Measurements from ENCODE around the gene CEP72.
"Not testable (repeated sequence)": the region's sequence is repeated elsewhere in the genome, so short reads cannot be mapped to it uniquely, and the experiment has no call there.

CEP72 gene, protein sequence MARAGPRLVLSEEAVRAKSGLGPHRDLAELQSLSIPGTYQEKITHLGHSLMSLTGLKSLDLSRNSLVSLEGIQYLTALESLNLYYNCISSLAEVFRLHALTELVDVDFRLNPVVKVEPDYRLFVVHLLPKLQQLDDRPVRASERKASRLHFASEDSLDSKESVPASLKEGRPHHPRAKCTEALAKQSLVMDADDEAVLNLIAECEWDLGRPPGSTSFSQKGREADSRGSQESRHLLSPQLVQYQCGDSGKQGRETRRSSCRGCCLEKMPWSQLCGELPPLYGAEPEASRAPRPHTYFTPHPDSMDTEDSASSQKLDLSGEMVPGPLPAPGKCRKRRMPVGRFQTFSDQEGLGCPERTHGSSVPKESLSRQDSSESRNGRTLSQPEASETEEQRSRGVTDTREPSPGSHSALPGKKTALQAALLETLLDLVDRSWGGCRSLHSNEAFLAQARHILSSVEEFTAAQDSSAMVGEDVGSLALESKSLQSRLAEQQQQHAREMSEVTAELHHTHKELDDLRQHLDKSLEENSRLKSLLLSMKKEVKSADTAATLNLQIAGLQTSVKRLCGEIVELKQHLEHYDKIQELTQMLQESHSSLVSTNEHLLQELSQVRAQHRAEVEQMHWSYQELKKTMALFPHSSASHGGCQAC

GRCh38 chr5:611731-612486, at the start of gene CEP72:
TSS of gene CEP72 (plus strand) at chr5:612340. CDS start at chr5:612362, 22 bp downstream.
- DNase-seq (ENCODE audit: low read depth), result peak; percentile 91

DNA sequence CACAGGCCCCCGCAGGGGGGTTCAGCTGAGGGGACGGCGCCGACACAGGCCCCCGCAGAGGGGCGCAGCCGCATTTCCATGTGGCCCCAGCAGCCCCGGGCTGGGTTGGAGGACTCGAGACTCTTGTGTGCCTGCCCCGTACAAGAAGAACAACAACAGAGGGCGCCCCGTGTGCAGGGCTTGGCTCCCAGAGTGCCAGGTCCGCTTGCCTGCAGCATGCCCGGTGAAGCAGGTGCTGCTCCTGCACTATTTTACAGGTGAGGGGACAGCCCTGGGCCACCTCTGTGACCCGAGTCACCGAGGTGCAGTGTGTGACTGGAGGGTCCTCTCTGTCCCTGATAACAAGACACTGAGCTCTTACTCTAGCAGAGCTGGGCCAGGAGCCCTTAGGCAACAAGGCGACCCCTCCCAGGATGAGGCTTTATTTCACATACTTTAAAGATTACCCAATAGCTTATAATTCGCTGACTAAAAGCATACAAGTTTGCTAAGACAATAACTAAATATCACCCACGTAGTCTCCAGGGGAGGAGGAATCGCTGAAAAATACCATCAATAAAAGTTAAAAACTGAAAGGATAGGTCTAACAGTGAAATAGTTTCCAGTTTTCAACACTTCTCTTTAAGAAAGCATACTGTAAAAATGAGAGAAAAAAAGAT, 46.2 kb upstream of the CEP72 start:
- DNase-seq (ENCODE audit: low read depth), result no peak

GRCh38 chr5:566636-567309, 45.4 kb upstream of the CEP72 start:
- DNase-seq (ENCODE audit: low read depth), result no peak

DNA sequence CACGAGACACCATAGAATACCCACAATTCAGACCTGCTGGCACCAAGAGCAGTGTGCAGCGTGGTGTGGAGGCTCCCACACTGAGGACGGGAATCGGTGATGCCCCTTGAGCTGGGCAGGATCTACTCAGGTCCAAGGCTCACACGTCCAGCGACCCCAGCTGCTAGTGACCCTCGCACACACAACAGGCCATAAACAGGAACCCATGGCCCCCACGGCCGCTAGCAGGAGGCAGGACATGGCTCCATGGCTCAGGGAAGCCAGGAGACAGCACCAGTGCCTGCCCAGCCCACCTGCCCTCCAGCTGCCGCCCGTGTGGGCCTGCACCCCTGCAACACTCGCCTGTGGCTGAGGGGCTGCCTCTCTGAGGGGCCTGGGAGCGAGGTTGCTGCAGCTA, 44.5 kb upstream of the CEP72 start:
- no peak for DNase-seq (ENCODE audit: low read depth)

DNA sequence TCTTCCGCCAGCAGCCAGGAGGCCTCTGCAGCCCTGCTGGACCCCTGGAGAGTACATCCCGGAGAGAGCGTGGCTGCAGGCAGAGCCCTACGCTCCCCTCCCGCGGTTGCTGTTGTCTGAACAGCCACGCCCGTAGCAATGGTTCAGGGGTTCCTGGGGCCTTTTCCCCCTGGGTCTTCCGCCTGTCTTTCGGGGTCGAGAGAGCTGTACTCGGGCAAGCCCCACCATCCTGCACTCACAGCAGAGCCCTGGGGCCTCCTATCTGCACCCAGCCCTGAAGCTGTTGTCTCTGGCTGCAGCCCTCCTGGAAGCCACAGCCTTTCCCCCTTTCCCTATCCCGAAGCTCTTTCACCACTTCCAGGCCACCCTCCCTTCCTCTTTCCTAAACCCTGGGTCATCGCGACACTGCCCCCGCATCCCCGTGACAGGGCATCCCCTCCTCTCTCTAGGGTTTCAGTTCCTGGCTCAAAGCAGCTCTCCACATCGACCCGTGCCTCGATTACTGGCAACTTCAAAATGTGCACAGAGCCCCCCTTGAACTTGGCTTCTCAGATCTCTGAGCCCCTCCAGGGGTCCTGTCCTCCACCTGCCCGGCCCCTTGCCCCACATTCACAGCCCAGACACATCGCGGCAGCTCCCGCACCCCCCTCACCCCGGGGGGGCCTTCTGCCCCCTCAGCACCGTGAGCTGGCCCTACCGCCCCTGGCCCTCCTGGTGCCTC, 43.9 kb upstream of the CEP72 start:
- no peak for DNase-seq (ENCODE audit: low read depth)

GRCh38 chr5:568809-569208, 43.3 kb upstream of the CEP72 start:
- DNase-seq (ENCODE audit: low read depth), result no peak

DNA sequence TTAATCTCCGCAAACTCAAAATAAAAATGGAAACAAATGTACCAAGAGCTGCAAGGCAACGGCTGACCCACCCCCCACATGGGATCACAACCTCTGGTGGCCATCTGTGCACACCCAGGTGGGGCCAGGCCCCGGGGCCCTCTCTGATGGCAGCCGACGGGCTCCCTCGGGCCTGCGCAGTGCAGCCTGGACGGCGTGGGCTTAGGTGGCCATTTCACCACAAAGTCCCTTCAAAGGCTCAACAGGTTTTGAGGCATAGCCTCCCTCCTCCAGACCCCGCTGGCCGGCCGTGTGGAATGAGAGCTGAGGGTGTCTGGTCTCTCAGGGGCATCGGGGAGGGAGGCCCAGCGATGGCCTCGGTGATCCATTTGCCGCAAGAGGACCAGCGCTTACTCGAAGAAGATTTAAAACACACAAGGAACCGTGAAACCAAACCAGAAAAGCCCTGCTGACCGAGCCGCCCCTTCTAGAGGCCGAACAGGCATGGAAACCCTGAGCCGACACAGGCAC, 42.7 kb upstream of the CEP72 start:
- DNase-seq (ENCODE audit: low read depth), result no peak

GRCh38 chr5:569868-570361, 42.2 kb upstream of the CEP72 start:
- no peak for DNase-seq (ENCODE audit: low read depth)

DNA sequence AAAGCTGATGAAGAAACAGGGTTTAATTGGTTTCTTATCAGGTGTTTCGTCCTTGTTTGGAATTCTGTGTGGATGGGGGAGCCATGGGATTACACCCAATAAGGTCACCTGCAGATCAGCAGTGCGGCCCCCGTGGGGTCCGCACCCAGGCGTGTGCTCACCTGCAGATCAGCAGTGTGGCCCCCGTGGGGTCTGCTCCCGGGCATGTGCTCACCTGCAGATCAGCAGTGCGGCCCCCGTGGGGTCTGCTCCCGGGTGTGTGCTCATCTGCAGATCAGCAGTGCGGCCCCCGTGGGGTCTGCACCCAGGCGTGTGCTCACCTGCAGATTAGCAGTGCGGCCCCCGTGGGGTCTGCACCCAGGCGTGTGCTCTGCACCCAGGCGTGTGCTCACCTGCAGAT, 41.7 kb upstream of the CEP72 start:
- no peak for DNase-seq (ENCODE audit: low read depth)

DNA sequence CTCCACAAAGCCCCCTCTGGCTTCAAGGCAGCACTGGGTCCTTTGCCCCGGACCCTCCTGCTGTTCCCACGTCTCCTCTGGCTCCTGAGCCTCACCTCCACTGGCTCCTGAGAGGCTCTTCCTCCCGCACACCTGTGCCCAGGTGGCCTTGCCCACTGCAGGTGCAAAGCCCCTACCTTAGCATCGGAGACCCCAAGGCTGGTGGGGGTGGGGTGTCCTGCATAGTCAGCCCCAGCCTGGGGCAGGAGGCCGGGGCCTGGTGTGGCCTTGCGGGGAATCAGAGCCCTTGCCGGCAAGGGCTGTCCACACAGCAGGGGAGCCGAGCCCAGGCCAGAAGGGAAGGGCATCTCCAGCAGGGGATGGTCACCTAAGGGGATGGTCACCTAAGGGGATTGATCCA, 41.3 kb upstream of the CEP72 start:
- DNase-seq (ENCODE audit: low read depth), result no peak

- DNase-seq (ENCODE audit: low read depth), result no peak
Measured at GRCh38 chr5:571791-572190, 40.3 kb upstream of the CEP72 start.

DNA sequence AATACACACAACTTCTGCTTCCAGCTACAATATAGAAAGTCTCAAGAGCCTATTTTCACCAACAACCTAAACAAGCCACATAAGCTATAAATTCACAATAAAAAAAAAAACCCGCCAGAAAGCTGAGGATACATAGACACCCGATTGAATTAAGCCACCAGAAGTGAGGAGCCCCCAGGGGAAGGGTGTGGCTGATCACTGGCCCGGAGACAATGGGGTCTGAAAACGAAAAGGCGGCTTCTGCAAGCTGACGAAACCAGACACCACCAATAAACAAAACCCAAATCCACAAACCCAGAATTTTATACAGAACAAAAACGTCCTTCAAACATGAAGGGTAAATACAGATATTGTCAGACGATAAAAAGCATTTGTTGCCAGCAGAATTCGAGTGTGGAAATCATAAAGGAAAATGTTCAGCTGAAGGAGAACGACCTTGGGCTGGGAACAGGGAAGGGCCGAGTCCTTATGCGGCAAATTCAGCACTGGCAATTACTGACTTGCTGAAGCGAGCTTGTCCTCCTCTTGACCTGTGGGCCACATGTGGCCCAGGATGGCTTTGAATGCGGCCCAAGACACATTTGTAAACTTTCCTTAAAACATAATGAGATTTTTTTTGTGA, 39.6 kb upstream of the CEP72 start:
- no peak for DNase-seq (ENCODE audit: low read depth)

DNA sequence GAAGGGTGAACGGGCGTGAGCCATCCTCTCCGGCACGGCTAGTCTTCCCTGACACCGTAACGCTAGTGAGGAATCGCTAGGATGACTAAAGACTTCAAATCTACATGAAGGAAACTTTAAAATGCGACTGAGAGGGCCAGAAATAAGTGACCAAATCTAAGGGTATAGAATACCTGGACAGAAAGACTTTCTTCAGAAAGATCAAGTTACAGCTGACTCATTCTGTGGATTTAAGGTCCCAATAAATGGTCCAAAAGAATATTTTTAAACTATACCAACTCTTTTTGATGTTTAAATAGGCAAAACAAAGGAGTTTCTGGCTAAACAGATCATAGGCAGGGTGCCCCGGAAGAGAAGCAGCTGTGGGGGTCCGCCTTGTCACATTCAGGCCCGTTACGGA, 38.9 kb upstream of the CEP72 start:
- DNase-seq (ENCODE audit: low read depth), result no peak

GRCh38 chr5:573976-574375, 38.2 kb upstream of the CEP72 start:
- DNase-seq (ENCODE audit: low read depth), result no peak

- no peak for DNase-seq (ENCODE audit: low read depth)
Measured at GRCh38 chr5:574906-575305, 37.2 kb upstream of the CEP72 start.

DNA sequence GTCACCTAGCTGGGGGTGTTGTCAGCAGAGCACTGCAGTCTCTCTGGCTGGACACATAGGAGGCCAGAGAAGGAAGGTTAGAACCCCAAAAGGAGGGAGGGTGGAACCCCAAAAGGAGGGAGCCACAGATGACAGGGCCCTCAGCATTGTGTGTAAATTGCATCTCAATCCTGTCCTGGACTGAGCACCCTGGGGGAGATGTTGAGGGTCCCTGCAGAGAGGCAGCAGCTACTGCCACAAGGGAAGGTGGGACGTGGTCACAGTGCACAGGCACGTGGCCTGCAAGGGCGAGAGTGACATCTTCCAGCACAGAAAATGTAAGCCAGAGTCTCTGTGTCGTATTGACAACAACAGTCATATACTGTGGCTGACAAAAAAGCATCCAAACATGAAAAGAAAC, 36.5 kb upstream of the CEP72 start:
- no peak for DNase-seq (ENCODE audit: low read depth)

DNA sequence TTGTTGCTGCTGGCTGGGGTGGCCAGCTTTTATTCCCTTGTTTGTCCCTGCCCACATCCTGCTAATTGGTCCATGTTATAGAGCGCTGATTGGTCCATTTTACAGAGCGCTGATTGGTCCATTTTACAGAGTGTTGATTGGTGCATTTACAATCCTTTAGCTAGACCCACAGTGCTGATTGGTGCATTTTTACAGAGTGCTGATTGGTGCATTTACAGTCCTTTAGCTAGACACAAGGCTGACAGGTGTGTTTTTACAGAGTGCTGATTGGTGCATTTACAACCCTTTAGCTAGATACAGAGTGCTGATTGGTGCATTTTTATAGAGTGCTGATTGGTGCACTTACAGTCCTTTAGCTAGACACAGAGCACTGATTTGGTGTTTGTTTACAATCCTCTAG, 34.9 kb upstream of the CEP72 start:
- DNase-seq (ENCODE audit: low read depth), result not testable (repeated sequence)

DNA sequence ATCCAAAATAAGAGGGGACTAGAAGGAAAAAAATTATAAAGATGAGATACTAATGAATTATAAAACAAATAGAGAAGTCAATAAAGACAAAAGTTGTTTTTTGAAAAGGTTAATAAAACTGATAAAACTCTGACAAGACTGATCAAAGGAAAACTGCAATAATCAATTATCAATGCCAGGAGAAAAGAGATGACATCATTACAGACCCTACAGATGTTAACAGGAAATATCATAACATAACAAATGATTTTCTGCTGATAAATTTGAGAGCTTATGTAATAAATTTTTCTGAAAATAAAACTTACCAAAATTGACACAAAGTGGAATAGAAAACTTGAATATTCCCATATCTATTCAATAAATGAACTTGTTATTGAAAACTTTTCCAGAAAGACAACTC, 34.3 kb upstream of the CEP72 start:
- DNase-seq (ENCODE audit: low read depth), result no peak

DNA sequence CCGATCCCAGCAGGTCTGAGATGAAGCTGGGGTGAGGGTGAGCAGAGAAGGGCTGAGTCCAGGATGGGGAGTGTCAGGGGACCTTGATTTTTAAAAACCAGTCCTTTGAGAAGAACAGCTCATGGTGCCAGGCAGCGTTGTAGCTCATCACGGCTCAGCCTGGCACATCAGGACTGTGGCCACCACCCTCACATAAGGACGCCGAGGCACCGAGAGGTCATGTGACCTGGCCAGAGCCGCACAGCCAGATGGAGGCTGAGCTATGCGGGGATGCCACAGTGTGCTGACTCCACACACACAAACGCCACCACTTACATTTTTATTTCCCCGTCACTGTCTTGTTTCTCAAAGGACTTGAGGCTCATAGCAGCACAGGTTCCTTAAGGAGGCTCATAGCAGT, 32.9 kb upstream of the CEP72 start:
- no peak for DNase-seq (ENCODE audit: low read depth)

- no peak for DNase-seq (ENCODE audit: low read depth)
Measured at GRCh38 chr5:579746-580366, 32.3 kb upstream of the CEP72 start.

Data from stimulated activated CD8-positive, alpha-beta memory T cell treated with anti-CD3 and anti-CD28 coated beads, Interleukin-12 subunit alpha, Interleukin-12 subunit beta, amount 100 ng/mL, for 4 hours (primary cell).